A549 (cell line): Measurements from ENCODE around the gene PUM1. TPM values are rescaled to one million over a fixed set of nuclear protein-coding genes. Genes with fewer than 3 reads are reported as not detected.

Experiments
- ATAC-seq, 2 experiments: fragments of 200-7000 bp in 1 of 2; fragments of >200 bp in 1 of 2; cut with Nextera tagmentation in 1 of 2; cut with Tn5 transposase in 1 of 2; 3 replicates each; pipeline versions ENCODE4 v1.8.0 to v1.9.1; 2018 to 2020; ENCODE audit warnings: mild to moderate bottlenecking in 1 of 2, moderate library complexity in 1 of 2
- CTCF ChIA-PET: fragments of 300-600 bp; sonication (Branson Sonifier 250); formaldehyde crosslinking; extraction: SDS; loops from one replicate; lab custom pipeline; 2021; ENCODE audit warnings: antibody characterized with exemption, inconsistent platforms; lab: Yijun Ruan, JAX
- POLR2A ChIA-PET: fragments of 350-600 bp; formaldehyde crosslinking; extraction: SDS; loops from one replicate; lab custom pipeline; 2021; ENCODE audit warnings: antibody characterized with exemption, inconsistent platforms; lab: Yijun Ruan, JAX
- DNase-seq, 2 experiments: peaks; one replicate each; pipeline versions ENCODE4 v3.0.0 to v3.0.0-alpha.2; 2011 to 2016; ENCODE audit warnings: low read depth in 1 of 2, low spot score in 1 of 2
- FAIRE-seq: peaks from 2 replicates; lab custom pipeline; 2011; peaks lifted over from hg19 to GRCh38; lab: Jason Lieb, UNC
- H3K27ac ChIP-seq, 2 experiments: fragments of >200 bp; sonication (Bioruptor Twin); formaldehyde crosslinking; 3 replicates each; pipeline ENCODE4 v1.5.1; 2016 to 2017
- H3K4me1 ChIP-seq: fragments of >200 bp; sonication (Bioruptor Twin); formaldehyde crosslinking; 3 replicates; pipeline ENCODE4 v1.6.1; 2016
- H3K4me2 ChIP-seq: fragments of >200 bp; sonication (Bioruptor Twin); formaldehyde crosslinking; 3 replicates; pipeline ENCODE4 v1.6.1; 2016
- H3K4me3 ChIP-seq: fragments of >200 bp; sonication (Bioruptor Twin); formaldehyde crosslinking; 3 replicates; pipeline ENCODE4 v1.5.1; 2016
- H3K9me3 ChIP-seq: fragments of >200 bp; sonication (Bioruptor Twin); formaldehyde crosslinking; 3 replicates; pipeline ENCODE4 v1.6.1; 2016
- BHLHE40 ChIP-seq: IDR thresholded peaks from 2 replicates; pipeline ENCODE4 v1.6.1; 2012; ENCODE audit warnings: low read depth, low read length, inconsistent platforms
- CBX2 ChIP-seq: fragments of 200-600 bp; sonication (generic); IDR thresholded peaks from 2 replicates; pipeline ENCODE4 v1.6.1; 2016; ENCODE audit warnings: low read depth, mild to moderate bottlenecking, borderline replicate concordance
- CEBPB ChIP-seq, 2 experiments: fragments of >200 bp in 1 of 2; sonication (Bioruptor Twin) in 1 of 2; formaldehyde crosslinking in 1 of 2; IDR thresholded peaks; 2 replicates each; pipeline ENCODE4 v1.6.1; 2012 to 2016
- EHF ChIP-seq: fragments of 250-450 bp; sonication (Bioruptor Pico); IDR thresholded peaks from 2 replicates; pipeline ENCODE4 v1.5.0; 2020; ENCODE audit warnings: mild to moderate bottlenecking
- EHMT2 ChIP-seq: fragments of 200-600 bp; sonication (generic); IDR thresholded peaks from 2 replicates; pipeline ENCODE4 v1.6.1; 2016; ENCODE audit warnings: antibody characterized with exemption, low read depth, mild to moderate bottlenecking, moderate library complexity
- ELK1 ChIP-seq: fragments of 150-350 bp; IDR thresholded peaks from 2 replicates; pipeline ENCODE4 v1.6.1; 2014; ENCODE audit warnings: low read depth, mild to moderate bottlenecking, low read length
- FOSL2 ChIP-seq, 2 experiments: fragments of 450-650 bp in 1 of 2; fragments of >200 bp in 1 of 2; sonication (Bioruptor Twin) in 1 of 2; formaldehyde crosslinking; IDR thresholded peaks; 2 replicates each; pipeline versions ENCODE4 v1.5.0 to v1.6.1; 2016 to 2020; ENCODE audit warnings: mild to moderate bottlenecking in 1 of 2, moderate library complexity in 1 of 2
- GATA3 ChIP-seq: IDR thresholded peaks from 2 replicates; pipeline ENCODE4 v1.6.1; 2012; ENCODE audit warnings: borderline replicate concordance
- HDAC2 ChIP-seq: fragments of 200-600 bp; sonication (generic); IDR thresholded peaks from 2 replicates; pipeline ENCODE4 v1.6.1; 2016
- HMGXB4 ChIP-seq: fragments of 250-450 bp; sonication (Bioruptor Pico); IDR thresholded peaks from 2 replicates; pipeline ENCODE4 v1.5.0; 2021; ENCODE audit warnings: mild to moderate bottlenecking, moderate library complexity, borderline replicate concordance
- HOXB13 ChIP-seq: fragments of 250-450 bp; sonication (Bioruptor Pico); IDR thresholded peaks from 2 replicates; pipeline ENCODE4 v1.5.0; 2020; ENCODE audit warnings: low read depth, mild to moderate bottlenecking, moderate library complexity
- HOXB5 ChIP-seq: fragments of 250-450 bp; sonication (Bioruptor Pico); IDR thresholded peaks from 2 replicates; pipeline ENCODE4 v1.5.0; 2020; ENCODE audit warnings: mild to moderate bottlenecking, moderate library complexity
- JUN ChIP-seq, 2 experiments: fragments of >200 bp; sonication (Bioruptor Twin); formaldehyde crosslinking; IDR thresholded peaks; 2 replicates in 1 of 2; 3 replicates in 1 of 2; pipeline ENCODE4 v1.6.1; 2016 to 2017
- KDM1A ChIP-seq: fragments of 200-600 bp; sonication (generic); IDR thresholded peaks from 2 replicates; pipeline ENCODE4 v1.6.1; 2016; ENCODE audit warnings: low read depth, mild to moderate bottlenecking
- MAX ChIP-seq: IDR thresholded peaks from 2 replicates; pipeline ENCODE4 v1.6.1; 2012
- NPAS2 ChIP-seq: fragments of 250-450 bp; sonication (Bioruptor Pico); IDR thresholded peaks from 2 replicates; pipeline ENCODE4 v1.8.0; 2022; ENCODE audit warnings: mild to moderate bottlenecking, moderate library complexity, borderline replicate concordance
- PHF8 ChIP-seq: fragments of 200-600 bp; sonication (generic); IDR thresholded peaks from 2 replicates; pipeline ENCODE4 v1.6.1; 2016; ENCODE audit warnings: low read depth, mild to moderate bottlenecking, antibody characterized with exemption, moderate library complexity, borderline replicate concordance
- RAD21 ChIP-seq, 2 experiments: fragments of >200 bp in 1 of 2; sonication (Bioruptor Twin) in 1 of 2; formaldehyde crosslinking in 1 of 2; IDR thresholded peaks in 1 of 2; conservative IDR thresholded peaks in 1 of 2; 2 replicates in 1 of 2; 3 replicates in 1 of 2; pipeline ENCODE4 v1.6.1; 2012 to 2018; ENCODE audit warnings: inconsistent platforms in 1 of 2
- RNF2 ChIP-seq: fragments of 200-600 bp; sonication (generic); IDR thresholded peaks from 2 replicates; pipeline ENCODE4 v1.6.1; 2016; ENCODE audit warnings: low read depth, mild to moderate bottlenecking, antibody characterized with exemption, moderate library complexity, borderline replicate concordance
- TFCP2L1 ChIP-seq: fragments of 250-450 bp; sonication (Bioruptor Pico); IDR thresholded peaks from 2 replicates; pipeline ENCODE4 v1.5.0; 2021; ENCODE audit warnings: mild to moderate bottlenecking
- TP53 ChIP-seq: fragments of 250-450 bp; sonication (Bioruptor Pico); IDR thresholded peaks from 2 replicates; pipeline ENCODE4 v1.5.0; 2021; ENCODE audit warnings: mild to moderate bottlenecking, moderate library complexity
- USF2 ChIP-seq: fragments of 450-650 bp; IDR thresholded peaks from 2 replicates; pipeline ENCODE4 v1.6.1; 2014; ENCODE audit warnings: antibody characterized with exemption
- WGBS: methylation state at CpG from one replicate; pipeline ENCODE4 v1.1.6; 2017; ENCODE audit errors: missing lambda C conversion rate; 5-methylcytosine and 5-hydroxymethylcytosine counted together
- polyA plus RNA-seq, 4 experiments: library from polyadenylated mRNA; depleted of rRNA in 3 of 4; stranded (reverse); fragments of >200 nt; fragmentation: RNase III in 1 of 4; extraction: RNeasy Plus Mini Kit Qiagen cat#74134 plus additional on column Dnase treatment in 1 of 4; gene quantifications; 2 replicates in 3 of 4; 3 replicates in 1 of 4; pipeline ENCODE4 v1.2.3, GENCODE V29; 2011 to 2017

PUM1 gene
- polyA plus RNA-seq, 2 of the 4 experiments (the other 2 are of a cell fraction), result 30.2 to 55.3 TPM

GRCh38 chr1:31082385-31082784, 16.9 kb upstream of the PUM1 start:
- FAIRE-seq, result no peak
- no peaks in the 10 kb centered on the region for H3K4me1 ChIP-seq
- H3K9me3 ChIP-seq, result no peaks in the 10 kb centered on the region
- no peak overlapping the region for H3K4me3 ChIP-seq
- DNase-seq, result no peak
- CTCF ChIA-PET, result no interaction called here
- H3K4me2 ChIP-seq, result no peak overlapping the region
- no peak overlapping the region for H3K27ac ChIP-seq
- ATAC-seq, result no peak
- 66% methylated on average over 3 of the region's 3 CpGs for WGBS
- TF ChIP-seq NPAS2 (CRISPR knock-in tag) (no peak), HOXB5 (CRISPR knock-in tag) (no peak), KDM1A (no peak), CBX2 (no peak), ELK1 (no peak), USF2 (no peak), RAD21 (conservative IDR thresholded peaks at IDR 0.05 in 1 of 2, IDR thresholded peaks at IDR 0.05 in 1 of 2) (no peak), MAX (no peak), PHF8 (no peak), HDAC2 (no peak), EHF (CRISPR knock-in tag) (no peak), HMGXB4 (CRISPR knock-in tag) (no peak), JUN (IDR thresholded peaks at IDR 0.05) (no peak), FOSL2 (IDR thresholded peaks at IDR 0.05) (no peak), FOSL2 (CRISPR knock-in tag; IDR thresholded peaks at IDR 0.05) (no peak), EHMT2 (no peak)
- POLR2A ChIA-PET, result no interaction called here

GRCh38 chr1:31073044-31073443, 7.5 kb upstream of the PUM1 start:
- TF ChIP-seq TFCP2L1 (CRISPR knock-in tag), result no peak
- TF ChIP-seq TP53 (CRISPR knock-in tag), result no peak
- TF ChIP-seq PHF8, result no peak
- no peak for TF ChIP-seq CEBPB (IDR thresholded peaks at IDR 0.05)
- TF ChIP-seq BHLHE40, result no peak
- no peak for TF ChIP-seq RNF2
- TF ChIP-seq GATA3, result no peak
- TF ChIP-seq HOXB13, result no peak
- POLR2A ChIA-PET, result no interaction called here
- no peak for FAIRE-seq

More at GRCh38 chr1:31073044-31073443, 7.5 kb upstream of the PUM1 start:
- no peak for ATAC-seq
- H3K4me3 ChIP-seq, result no peak overlapping the region
- H3K4me2 ChIP-seq, result no peak overlapping the region
- DNase-seq, result no peak
- CTCF ChIA-PET, result no interaction called here
- no peaks in the 10 kb centered on the region for H3K9me3 ChIP-seq
- H3K27ac ChIP-seq, result no peak overlapping the region
- WGBS, result 67% methylated on average over 2 of the region's 2 CpGs
- no peaks in the 10 kb centered on the region for H3K4me1 ChIP-seq
